Raji (cell line): ENCODE data around the gene SH3BP2.

Source experiments
- POLR2A ChIP-seq: IDR thresholded peaks from 2 replicates; pipeline ENCODE4 v1.6.1; 2011; ENCODE audit warnings: low read depth, low read length, control low read depth; ENCODE audit not compliant: insufficient read depth

Gene SH3BP2

GRCh38 chr4:2858451-2859217 is 65.7 kb downstream of the SH3BP2 start:
- TF ChIP-seq POLR2A, result no peak

GRCh38 chr4:2859514-2859913 is 66.6 kb downstream of the SH3BP2 start:
- TF ChIP-seq POLR2A, result no peak

- TF ChIP-seq POLR2A, result no peak
These were observed 67.8 kb downstream of the SH3BP2 start for GRCh38 chr4:2860391-2861348.

- TF ChIP-seq POLR2A, result no peak
These were observed 68.9 kb downstream of the SH3BP2 start for GRCh38 chr4:2861631-2862436.

- no peak for TF ChIP-seq POLR2A
These were observed 69.6 kb downstream of the SH3BP2 start for GRCh38 chr4:2862528-2862927.

- no peak for TF ChIP-seq POLR2A
These were observed 70.8 kb downstream of the SH3BP2 start for GRCh38 chr4:2863649-2864048.

GRCh38 chr4:2865196-2865780 is 72.4 kb downstream of the SH3BP2 start:
- TF ChIP-seq POLR2A, result no peak

GRCh38 chr4:2866160-2866861 is 73.4 kb downstream of the SH3BP2 start:
- TF ChIP-seq POLR2A, result no peak

GRCh38 chr4:2866891-2867290 is 74.0 kb downstream of the SH3BP2 start:
- no peak for TF ChIP-seq POLR2A

GRCh38 chr4:2867758-2868491 is 75.0 kb downstream of the SH3BP2 start:
- TF ChIP-seq POLR2A, result no peak

GRCh38 chr4:2868877-2869487 is 76.1 kb downstream of the SH3BP2 start:
- no peak for TF ChIP-seq POLR2A

GRCh38 chr4:2869659-2870058 is 76.8 kb downstream of the SH3BP2 start:
- TF ChIP-seq POLR2A, result no peak

GRCh38 chr4:2870082-2870481 is 77.2 kb downstream of the SH3BP2 start:
- no peak for TF ChIP-seq POLR2A
